HG03565 (cell line): ENCODE measurements around the gene SURF6.
"Not testable (repeated sequence)": the region's sequence is repeated elsewhere in the genome, so short reads cannot be mapped to it uniquely, and the experiment has no call there.

Experiments used
- ATAC-seq: cut with Tn5 transposase; IDR thresholded peaks from one replicate; pipeline ENCODE4 v1.9.1; 2021; ENCODE audit warnings: mild to moderate bottlenecking, moderate library complexity; ENCODE audit not compliant: unreplicated experiment

SURF6 gene

GRCh38 chr9:133329306-133330156 lies 6.5 kb downstream of the SURF6 start:
- ATAC-seq: not testable (repeated sequence)

- no peak for ATAC-seq
These were observed 8.0 kb downstream of the SURF6 start for GRCh38 chr9:133327834-133328484.

- not testable (repeated sequence) for ATAC-seq
These were observed 9.0 kb downstream of the SURF6 start for GRCh38 chr9:133327021-133327420.

- ATAC-seq: no peak
These were observed 11.8 kb downstream of the SURF6 start for GRCh38 chr9:133323991-133324703.

GRCh38 chr9:133323211-133323610 lies 12.8 kb downstream of the SURF6 start:
- ATAC-seq: no peak

GRCh38 chr9:133322701-133323100 lies 13.3 kb downstream of the SURF6 start:
- no peak for ATAC-seq

GRCh38 chr9:133321411-133321935 lies 14.5 kb downstream of the SURF6 start:
- no peak for ATAC-seq

- ATAC-seq: no peak
These were observed 15.5 kb downstream of the SURF6 start for GRCh38 chr9:133320421-133320881.

GRCh38 chr9:133317551-133317950 lies 18.4 kb downstream of the SURF6 start:
- ATAC-seq: not testable (repeated sequence)

- ATAC-seq: no peak
These were observed 20.0 kb downstream of the SURF6 start for GRCh38 chr9:133315997-133316396.

- no peak for ATAC-seq
These were observed 26.4 kb downstream of the SURF6 start for GRCh38 chr9:133309608-133310007.

GRCh38 chr9:133307301-133307700 lies 28.7 kb downstream of the SURF6 start:
- ATAC-seq: no peak

- ATAC-seq: no peak
These were observed 29.5 kb downstream of the SURF6 start for GRCh38 chr9:133306242-133307204.

- no peak for ATAC-seq
These were observed 30.3 kb downstream of the SURF6 start for GRCh38 chr9:133305731-133306130.

- ATAC-seq: no peak
These were observed 31.3 kb downstream of the SURF6 start for GRCh38 chr9:133304477-133305377.

- no peak for ATAC-seq
These were observed 31.9 kb downstream of the SURF6 start for GRCh38 chr9:133304158-133304470.

GRCh38 chr9:133303266-133304157 lies 32.5 kb downstream of the SURF6 start:
- no peak for ATAC-seq
